GM06990 (cell line): ENCODE data around the gene CD86.
"Not testable (repeated sequence)": the region's sequence is repeated elsewhere in the genome, so short reads cannot be mapped to it uniquely, and the experiment has no call there.

Experiments
- DNase-seq: peaks from one replicate; pipeline ENCODE4 v3.0.0-alpha.2; 2011; ENCODE audit not compliant: insufficient read length; ENCODE audit errors: extremely low read depth
- H3K27me3 ChIP-seq: replicated peaks from 2 replicates; pipeline ENCODE4 v1.6.0; 2011; ENCODE audit warnings: low read length; ENCODE audit not compliant: control insufficient read depth, insufficient read depth
- H3K36me3 ChIP-seq: 2 replicates; pipeline ENCODE4 v1.5.1; 2011; ENCODE audit warnings: low read length; ENCODE audit not compliant: control insufficient read depth, insufficient read depth
- H3K4me3 ChIP-seq: replicated peaks from 2 replicates; pipeline ENCODE4 v1.5.1; 2011; ENCODE audit warnings: low read depth, mild to moderate bottlenecking, control low read depth, low read length
- TF ChIP-seq, protein P1 (sequence below): IDR thresholded peaks from 2 replicates; pipeline ENCODE4 v1.5.1; 2011; ENCODE audit warnings: low read length, control low read depth, mild to moderate bottlenecking, inconsistent platforms; ENCODE audit not compliant: insufficient read depth, poor library complexity, severe bottlenecking

Gene CD86

DNA sequence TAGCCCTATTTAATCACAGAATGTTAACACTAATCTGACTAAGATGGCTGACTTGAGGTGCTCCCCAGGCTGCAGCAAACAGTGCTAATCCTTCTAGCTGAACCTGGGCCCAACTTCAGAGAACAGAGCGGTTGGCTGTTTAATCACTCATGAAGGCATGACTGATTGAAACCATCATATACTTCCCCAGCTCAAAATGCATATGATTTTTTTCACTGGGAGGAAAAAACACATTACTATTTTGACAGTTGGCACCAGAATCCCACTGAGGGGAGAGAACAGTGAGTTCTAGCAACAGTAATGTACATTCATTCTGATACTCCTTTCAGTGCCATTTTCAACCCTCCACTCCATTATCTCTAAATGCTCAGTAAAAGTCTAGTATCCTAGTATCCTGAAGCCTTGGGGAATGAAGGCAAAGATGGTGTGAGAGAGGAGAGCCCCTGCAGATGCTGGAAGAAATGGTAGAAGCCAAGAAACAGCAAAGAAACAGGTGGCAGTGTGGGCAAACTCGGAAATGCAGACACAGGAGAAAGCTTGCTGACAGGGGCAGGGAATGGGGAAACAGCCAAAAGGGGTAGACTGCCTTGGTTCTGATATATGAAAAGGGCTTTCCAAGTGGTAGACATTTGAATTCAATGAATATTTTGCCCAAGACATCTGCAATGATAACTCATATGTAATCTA lies 93.9 kb downstream of the CD86 start:
- no peak for DNase-seq
- TF ChIP-seq, protein P1, sequence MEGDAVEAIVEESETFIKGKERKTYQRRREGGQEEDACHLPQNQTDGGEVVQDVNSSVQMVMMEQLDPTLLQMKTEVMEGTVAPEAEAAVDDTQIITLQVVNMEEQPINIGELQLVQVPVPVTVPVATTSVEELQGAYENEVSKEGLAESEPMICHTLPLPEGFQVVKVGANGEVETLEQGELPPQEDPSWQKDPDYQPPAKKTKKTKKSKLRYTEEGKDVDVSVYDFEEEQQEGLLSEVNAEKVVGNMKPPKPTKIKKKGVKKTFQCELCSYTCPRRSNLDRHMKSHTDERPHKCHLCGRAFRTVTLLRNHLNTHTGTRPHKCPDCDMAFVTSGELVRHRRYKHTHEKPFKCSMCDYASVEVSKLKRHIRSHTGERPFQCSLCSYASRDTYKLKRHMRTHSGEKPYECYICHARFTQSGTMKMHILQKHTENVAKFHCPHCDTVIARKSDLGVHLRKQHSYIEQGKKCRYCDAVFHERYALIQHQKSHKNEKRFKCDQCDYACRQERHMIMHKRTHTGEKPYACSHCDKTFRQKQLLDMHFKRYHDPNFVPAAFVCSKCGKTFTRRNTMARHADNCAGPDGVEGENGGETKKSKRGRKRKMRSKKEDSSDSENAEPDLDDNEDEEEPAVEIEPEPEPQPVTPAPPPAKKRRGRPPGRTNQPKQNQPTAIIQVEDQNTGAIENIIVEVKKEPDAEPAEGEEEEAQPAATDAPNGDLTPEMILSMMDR = no peak
- H3K36me3 ChIP-seq = no peaks in the 10 kb centered on the region
- no peaks in the 10 kb centered on the region for H3K27me3 ChIP-seq
- H3K4me3 ChIP-seq = no peak overlapping the region

DNA sequence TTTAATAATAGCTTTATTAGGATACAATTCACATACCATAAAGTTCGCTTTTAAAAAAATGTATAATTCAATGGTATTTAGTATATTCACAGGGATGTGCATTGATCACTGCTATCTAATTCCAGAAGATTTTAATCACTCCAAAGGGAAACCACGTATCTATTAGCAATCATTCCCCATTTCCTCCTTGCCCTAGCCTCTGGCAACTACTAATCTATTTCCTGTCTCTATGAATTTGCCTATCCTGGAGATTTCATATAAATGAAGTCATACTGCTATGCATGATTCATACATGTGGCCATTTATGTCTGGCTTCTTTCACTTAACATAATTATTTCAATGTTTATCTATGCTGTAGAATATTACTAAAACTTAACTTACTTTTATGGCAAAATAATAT lies 96.3 kb downstream of the CD86 start:
- Histone ChIP-seq H3K27me3 (no peaks in the 10 kb centered on the region), H3K36me3 (no peaks in the 10 kb centered on the region), H3K4me3 (no peak overlapping the region)
- no peak for DNase-seq
- TF ChIP-seq, protein P1 = no peak

DNA sequence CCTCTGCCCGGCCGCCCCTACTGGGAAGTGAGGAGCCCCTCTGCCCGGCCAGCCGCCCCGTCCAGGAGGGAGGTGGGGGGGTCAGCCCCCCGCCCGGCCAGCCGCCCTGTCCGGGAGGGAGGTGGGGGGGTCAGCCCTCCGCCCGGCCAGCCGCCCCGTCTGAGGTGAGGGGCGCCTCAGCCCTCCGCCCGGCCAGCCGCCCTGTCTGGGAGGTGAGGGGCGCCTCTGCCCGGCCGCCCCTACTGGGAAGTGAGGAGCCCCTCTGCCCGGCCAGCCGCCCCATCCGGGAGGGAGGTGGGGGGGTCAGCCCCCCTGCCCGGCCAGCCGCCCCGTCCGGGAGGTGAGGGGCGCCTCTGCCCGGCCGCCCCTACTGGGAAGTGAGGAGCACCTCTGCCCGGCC lies 109.8 kb downstream of the CD86 start:
- H3K36me3 ChIP-seq, H3K4me3 ChIP-seq, DNase-seq, H3K27me3 ChIP-seq: not testable (repeated sequence)

DNA sequence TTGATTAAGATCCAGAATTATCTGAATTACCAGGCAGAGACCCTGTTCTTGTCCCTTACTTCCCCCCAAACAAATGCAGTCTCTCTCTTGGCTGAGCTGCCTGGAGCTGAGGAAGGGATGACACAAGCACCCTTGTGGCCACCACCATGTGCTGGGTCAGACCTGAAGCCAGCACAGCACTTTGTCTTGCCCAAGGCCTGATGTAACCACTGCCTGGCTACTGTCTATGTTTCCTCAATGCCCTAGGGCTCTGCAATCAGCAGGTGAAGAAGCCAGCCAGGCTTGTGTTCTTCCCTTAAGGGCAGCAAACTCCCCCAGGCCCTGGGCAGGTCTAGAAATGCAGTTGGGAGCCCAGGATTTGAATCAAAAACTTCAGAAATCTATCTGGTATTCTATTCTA lies 112.5 kb downstream of the CD86 start:
- no peaks in the 10 kb centered on the region for H3K27me3 ChIP-seq
- H3K4me3 ChIP-seq = no peak overlapping the region
- TF ChIP-seq, protein P1 = no peak
- no peaks in the 10 kb centered on the region for H3K36me3 ChIP-seq
- no peak for DNase-seq

DNA sequence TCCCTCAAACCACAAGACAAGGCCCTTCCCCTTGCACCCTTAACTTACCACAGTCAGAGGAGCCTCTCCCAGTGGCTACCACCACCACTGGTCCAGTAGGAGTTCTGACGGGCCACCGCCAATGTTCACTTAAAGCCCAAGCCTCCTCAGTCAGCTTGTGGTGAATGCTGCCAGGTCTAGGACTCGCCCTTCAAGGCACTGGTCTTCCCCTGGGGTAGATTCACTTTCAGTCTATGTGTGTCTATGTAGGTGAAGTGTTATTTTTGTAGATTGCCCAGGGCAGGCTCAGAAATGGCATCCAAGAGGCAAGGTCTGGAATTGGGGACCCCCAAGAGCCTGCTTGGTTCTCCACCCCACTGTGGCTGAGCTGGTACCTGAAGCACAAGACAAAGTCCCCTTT lies 112.9 kb downstream of the CD86 start:
- DNase-seq = no peak
- H3K36me3 ChIP-seq = no peaks in the 10 kb centered on the region
- TF ChIP-seq, protein P1 = no peak
- no peak overlapping the region for H3K4me3 ChIP-seq
- H3K27me3 ChIP-seq = no peaks in the 10 kb centered on the region

DNA sequence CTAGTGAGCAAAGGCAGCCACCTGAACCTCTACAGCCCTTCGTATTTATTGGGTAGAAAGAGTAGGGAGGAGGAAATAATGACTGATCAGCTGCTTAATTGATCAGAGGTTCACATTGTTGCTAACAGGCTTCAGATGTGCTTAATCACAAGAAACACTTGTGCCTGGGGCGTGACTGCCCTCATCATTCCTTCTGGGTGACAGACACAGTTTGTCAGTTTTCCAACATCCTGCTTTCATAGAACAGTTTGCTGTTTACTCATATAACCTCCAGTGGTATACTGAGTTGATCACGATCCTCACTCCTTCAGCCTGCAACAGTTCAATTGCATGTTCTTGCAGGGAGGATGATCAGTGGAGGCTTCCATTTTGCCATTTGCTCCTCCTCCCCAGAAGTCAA lies 114.7 kb downstream of the CD86 start:
- Histone ChIP-seq H3K4me3 (no peak overlapping the region), H3K36me3 (no peaks in the 10 kb centered on the region), H3K27me3 (no peaks in the 10 kb centered on the region)
- DNase-seq = no peak
- TF ChIP-seq, protein P1 = no peak
